ENCODE results near the gene MAN1A2.

Gene MAN1A2

GRCh38 chr1:117321680-117322609, 45.3 kb upstream of the MAN1A2 start (continued):
- TF ChIP-seq PRDM10 (tag by site-specific recombination; IDR thresholded peaks at IDR 0.05), result 0 out of 2 replicates have a peak, but pooled peaks have one; percentile 17
- no peak for TF ChIP-seq ZNF514 (tag by site-specific recombination; IDR thresholded peaks at IDR 0.05)
- no peak for TF ChIP-seq PBX3 (CRISPR knock-in tag; IDR thresholded peaks at IDR 0.05)
- no peak for TF ChIP-seq ZNF175 (tag by site-specific recombination; IDR thresholded peaks at IDR 0.05)
- TF ChIP-seq, protein P1, sequence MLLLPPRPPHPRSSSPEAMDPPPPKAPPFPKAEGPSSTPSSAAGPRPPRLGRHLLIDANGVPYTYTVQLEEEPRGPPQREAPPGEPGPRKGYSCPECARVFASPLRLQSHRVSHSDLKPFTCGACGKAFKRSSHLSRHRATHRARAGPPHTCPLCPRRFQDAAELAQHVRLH (tag by site-specific recombination; IDR thresholded peaks at IDR 0.05), result no peak
- TF ChIP-seq ZBTB49 (tag by site-specific recombination; IDR thresholded peaks at IDR 0.05; ENCODE audit: low read depth), result no peak
- TF ChIP-seq ZNF335 (tag by site-specific recombination; conservative IDR thresholded peaks at IDR 0.05), result 0 out of 2 replicates have a peak, but pooled peaks have one; percentile 16
- no peak for TF ChIP-seq ZNF76 (tag by site-specific recombination; IDR thresholded peaks at IDR 0.05; ENCODE audit: borderline replicate concordance, low read depth)
- 0 out of 2 replicates have a peak, but pooled peaks have one; percentile 54 for TF ChIP-seq ZXDB (tag by site-specific recombination; IDR thresholded peaks at IDR 0.05)
- peak; percentile 34; the same call in 1 of the 2 replicates for TF ChIP-seq OSR2 (tag by site-specific recombination; IDR thresholded peaks at IDR 0.05)
- TF ChIP-seq PRDM6 (tag by site-specific recombination; IDR thresholded peaks at IDR 0.05), result peak; percentile 95
- TF ChIP-seq ZNF692 (tag by site-specific recombination; IDR thresholded peaks at IDR 0.05), result no peak
- peak; percentile 37; the same call in 1 of the 2 replicates for TF ChIP-seq ZSCAN30 (tag by site-specific recombination; IDR thresholded peaks at IDR 0.05)
- no peak for TF ChIP-seq ZNF677 (tag by site-specific recombination; IDR thresholded peaks at IDR 0.05)
- TF ChIP-seq ZNF843 (tag by site-specific recombination; IDR thresholded peaks at IDR 0.05), result peak; percentile 52; the same call in 1 of the 2 replicates
- no peak for TF ChIP-seq ZNF140 (tag by site-specific recombination; IDR thresholded peaks at IDR 0.05)
- TF ChIP-seq ZBTB1 (tag by site-specific recombination; IDR thresholded peaks at IDR 0.05), result peak; percentile 13; the same call in 1 of the 2 replicates
- TF ChIP-seq OVOL3 (tag by site-specific recombination; IDR thresholded peaks at IDR 0.05), result peak; percentile 53; the same call in 1 of the 2 replicates
- TF ChIP-seq ZFP37 (tag by site-specific recombination; IDR thresholded peaks at IDR 0.05), result no peak
- TF ChIP-seq, protein P2, sequence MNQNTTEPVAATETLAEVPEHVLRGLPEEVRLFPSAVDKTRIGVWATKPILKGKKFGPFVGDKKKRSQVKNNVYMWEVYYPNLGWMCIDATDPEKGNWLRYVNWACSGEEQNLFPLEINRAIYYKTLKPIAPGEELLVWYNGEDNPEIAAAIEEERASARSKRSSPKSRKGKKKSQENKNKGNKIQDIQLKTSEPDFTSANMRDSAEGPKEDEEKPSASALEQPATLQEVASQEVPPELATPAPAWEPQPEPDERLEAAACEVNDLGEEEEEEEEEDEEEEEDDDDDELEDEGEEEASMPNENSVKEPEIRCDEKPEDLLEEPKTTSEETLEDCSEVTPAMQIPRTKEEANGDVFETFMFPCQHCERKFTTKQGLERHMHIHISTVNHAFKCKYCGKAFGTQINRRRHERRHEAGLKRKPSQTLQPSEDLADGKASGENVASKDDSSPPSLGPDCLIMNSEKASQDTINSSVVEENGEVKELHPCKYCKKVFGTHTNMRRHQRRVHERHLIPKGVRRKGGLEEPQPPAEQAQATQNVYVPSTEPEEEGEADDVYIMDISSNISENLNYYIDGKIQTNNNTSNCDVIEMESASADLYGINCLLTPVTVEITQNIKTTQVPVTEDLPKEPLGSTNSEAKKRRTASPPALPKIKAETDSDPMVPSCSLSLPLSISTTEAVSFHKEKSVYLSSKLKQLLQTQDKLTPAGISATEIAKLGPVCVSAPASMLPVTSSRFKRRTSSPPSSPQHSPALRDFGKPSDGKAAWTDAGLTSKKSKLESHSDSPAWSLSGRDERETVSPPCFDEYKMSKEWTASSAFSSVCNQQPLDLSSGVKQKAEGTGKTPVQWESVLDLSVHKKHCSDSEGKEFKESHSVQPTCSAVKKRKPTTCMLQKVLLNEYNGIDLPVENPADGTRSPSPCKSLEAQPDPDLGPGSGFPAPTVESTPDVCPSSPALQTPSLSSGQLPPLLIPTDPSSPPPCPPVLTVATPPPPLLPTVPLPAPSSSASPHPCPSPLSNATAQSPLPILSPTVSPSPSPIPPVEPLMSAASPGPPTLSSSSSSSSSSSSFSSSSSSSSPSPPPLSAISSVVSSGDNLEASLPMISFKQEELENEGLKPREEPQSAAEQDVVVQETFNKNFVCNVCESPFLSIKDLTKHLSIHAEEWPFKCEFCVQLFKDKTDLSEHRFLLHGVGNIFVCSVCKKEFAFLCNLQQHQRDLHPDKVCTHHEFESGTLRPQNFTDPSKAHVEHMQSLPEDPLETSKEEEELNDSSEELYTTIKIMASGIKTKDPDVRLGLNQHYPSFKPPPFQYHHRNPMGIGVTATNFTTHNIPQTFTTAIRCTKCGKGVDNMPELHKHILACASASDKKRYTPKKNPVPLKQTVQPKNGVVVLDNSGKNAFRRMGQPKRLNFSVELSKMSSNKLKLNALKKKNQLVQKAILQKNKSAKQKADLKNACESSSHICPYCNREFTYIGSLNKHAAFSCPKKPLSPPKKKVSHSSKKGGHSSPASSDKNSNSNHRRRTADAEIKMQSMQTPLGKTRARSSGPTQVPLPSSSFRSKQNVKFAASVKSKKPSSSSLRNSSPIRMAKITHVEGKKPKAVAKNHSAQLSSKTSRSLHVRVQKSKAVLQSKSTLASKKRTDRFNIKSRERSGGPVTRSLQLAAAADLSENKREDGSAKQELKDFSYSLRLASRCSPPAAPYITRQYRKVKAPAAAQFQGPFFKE (tag by site-specific recombination; IDR thresholded peaks at IDR 0.05; ENCODE audit: borderline replicate concordance), result no peak
